Neural cell (in vitro differentiated cells): Measurements from ENCODE around the gene PCDHA6.

ENCODE experiments used
- CTCF ChIP-seq: fragments of 450-650 bp; IDR thresholded peaks from 2 replicates; pipeline ENCODE4 v1.5.1; 2014; ENCODE audit warnings: antibody characterized with exemption, mild to moderate bottlenecking, moderate library complexity; ENCODE audit not compliant: poor library complexity, severe bottlenecking
- EP300 ChIP-seq: fragments of 450-650 bp; conservative IDR thresholded peaks from 2 replicates; pipeline ENCODE4 v1.6.1; 2014; ENCODE audit warnings: antibody characterized with exemption, mild to moderate bottlenecking, moderate library complexity; ENCODE audit not compliant: poor library complexity, severe bottlenecking
- POLR2AphosphoS5 ChIP-seq: IDR thresholded peaks from 2 replicates; pipeline ENCODE4 v1.6.1; 2012
- RAD21 ChIP-seq: fragments of 450-650 bp; conservative IDR thresholded peaks from 2 replicates; pipeline ENCODE4 v1.6.1; 2014; ENCODE audit warnings: antibody characterized with exemption, mild to moderate bottlenecking, moderate library complexity
- REST ChIP-seq: IDR thresholded peaks from 2 replicates; pipeline ENCODE4 v1.6.1; 2012; ENCODE audit warnings: borderline replicate concordance
- SMC3 ChIP-seq: fragments of 450-650 bp; conservative IDR thresholded peaks from 2 replicates; pipeline ENCODE4 v1.6.1; 2014; ENCODE audit warnings: antibody characterized with exemption, mild to moderate bottlenecking, moderate library complexity; ENCODE audit not compliant: poor library complexity

GRCh38 chr5:140802781-140803271 lies 24.9 kb upstream of the PCDHA6 start:
- TF ChIP-seq CTCF (no peak), EP300 (no peak), REST (no peak), POLR2AphosphoS5 (no peak), SMC3 (no peak), RAD21 (no peak)
